HepG2 (cell line): ENCODE measurements around the gene MAJIN. TPM values are rescaled to one million over a fixed set of nuclear protein-coding genes. Genes with fewer than 3 reads are reported as not detected.

Experiments used
- GABPB1 ChIP-seq: IDR thresholded peaks from 2 replicates; pipeline ENCODE4 v1.6.1; 2016; ENCODE audit warnings: mild to moderate bottlenecking, missing genetic modification reagents, moderate library complexity, missing compliant biosample characterization
- HES4 ChIP-seq: sonication (generic); formaldehyde crosslinking; IDR thresholded peaks from 2 replicates; pipeline ENCODE4 v1.9.0; 2021; ENCODE audit warnings: mild to moderate bottlenecking, missing genetic modification reagents, borderline replicate concordance
- HOXA3 ChIP-seq: sonication (generic); formaldehyde crosslinking; IDR thresholded peaks from 2 replicates; pipeline ENCODE4 v1.5.0; 2020; ENCODE audit warnings: missing genetic modification reagents
- HOXA9 ChIP-seq: sonication (generic); formaldehyde crosslinking; IDR thresholded peaks from 2 replicates; pipeline ENCODE4 v1.8.1; 2022; ENCODE audit warnings: missing genetic modification reagents, mild to moderate bottlenecking, moderate library complexity, borderline replicate concordance
- JUN ChIP-seq: sonication (generic); formaldehyde crosslinking; IDR thresholded peaks from 2 replicates; pipeline ENCODE4 v1.4.0; 2020; ENCODE audit warnings: mild to moderate bottlenecking, missing genetic modification reagents
- MAFK ChIP-seq, 2 experiments: IDR thresholded peaks in 1 of 2; conservative IDR thresholded peaks in 1 of 2; 2 replicates each; pipeline ENCODE4 v1.6.1; 2011; ENCODE audit warnings: improper control_type of control experiment in 2 of 2, low read length in 2 of 2
- NCOA2 ChIP-seq: sonication (generic); formaldehyde crosslinking; IDR thresholded peaks from 2 replicates; pipeline ENCODE4 v1.8.0; 2022; ENCODE audit warnings: inconsistent platforms
- NR2F6 ChIP-seq, 2 experiments: IDR thresholded peaks; 2 replicates each; pipeline ENCODE4 v1.6.1; 2016; ENCODE audit warnings: antibody characterized with exemption in 1 of 2, mild to moderate bottlenecking in 1 of 2
- POLR2AphosphoS5 ChIP-seq: IDR thresholded peaks from 2 replicates; pipeline ENCODE4 v1.6.1; 2012; ENCODE audit warnings: low read depth, low read length
- SETDB1 ChIP-seq: sonication (generic); formaldehyde crosslinking; IDR thresholded peaks from 2 replicates; pipeline ENCODE4 v1.5.1; 2020; ENCODE audit warnings: missing genetic modification reagents, mild to moderate bottlenecking, borderline replicate concordance
- SOX13 ChIP-seq, 3 experiments: fragments of 450-650 bp in 1 of 3; sonication (generic) in 1 of 3; formaldehyde crosslinking in 1 of 3; IDR thresholded peaks in 2 of 3; conservative IDR thresholded peaks in 1 of 3; 2 replicates each; pipeline versions ENCODE4 v1.5.0 to v1.6.1; 2016 to 2020; ENCODE audit warnings: antibody characterized with exemption in 1 of 3, mild to moderate bottlenecking in 1 of 3, missing compliant biosample characterization in 1 of 3, missing genetic modification reagents in 1 of 3, moderate library complexity in 1 of 3
- STAT5B ChIP-seq: sonication (generic); formaldehyde crosslinking; IDR thresholded peaks from 2 replicates; pipeline ENCODE4 v1.4.0; 2020; ENCODE audit warnings: missing genetic modification reagents
- ZEB1 ChIP-seq: IDR thresholded peaks from 2 replicates; pipeline ENCODE4 v1.6.1; 2012; ENCODE audit warnings: mild to moderate bottlenecking, low read depth, inconsistent platforms; ENCODE audit not compliant: insufficient replicate concordance
- ZNF256 ChIP-seq: sonication (generic); formaldehyde crosslinking; conservative IDR thresholded peaks from 2 replicates; pipeline ENCODE4 v1.4.0; 2020; ENCODE audit warnings: missing genetic modification reagents
- polyA plus RNA-seq, 8 experiments: library from polyadenylated mRNA; depleted of rRNA in 3 of 8; stranded (reverse) in 7 of 8; unstranded in 1 of 8; fragments of >200 nt; fragmentation: Illumina TruSeq in 4 of 8; extraction: Trizol in 4 of 8; gene quantifications; 2 replicates each; pipeline versions ENCODE4 v1.2.1 to v1.2.3, GENCODE V29; 2011 to 2016; ENCODE audit warnings: low read depth in 4 of 8, missing spikeins in 1 of 8, mixed read lengths in 1 of 8; ENCODE audit not compliant: insufficient read depth in 1 of 8
- total RNA-seq, 5 experiments: library from RNA; depleted of rRNA; stranded (reverse); fragments of >200 nt; fragmentation: Illumina TruSeq; extraction: Trizol; gene quantifications; 2 replicates each; pipeline ENCODE4 v1.2.3, GENCODE V29; 2016; ENCODE audit warnings: low read depth in 1 of 5
- TF ChIP-seq, protein P1 (sequence below): sonication (generic); formaldehyde crosslinking; IDR thresholded peaks from 2 replicates; pipeline ENCODE4 v1.4.0; 2020; ENCODE audit warnings: mild to moderate bottlenecking, low read depth, missing genetic modification reagents
- TF ChIP-seq, protein P2 (sequence below): sonication (generic); formaldehyde crosslinking; IDR thresholded peaks from 2 replicates; pipeline ENCODE4 v1.4.0; 2020; ENCODE audit warnings: missing genetic modification reagents, borderline replicate concordance
- TF ChIP-seq, protein P3 (sequence below): sonication (generic); formaldehyde crosslinking; IDR thresholded peaks from 2 replicates; pipeline ENCODE4 v1.5.0; 2020; ENCODE audit warnings: mild to moderate bottlenecking, missing genetic modification reagents
- TF ChIP-seq, protein P4 (sequence below): sonication (generic); formaldehyde crosslinking; IDR thresholded peaks from 2 replicates; pipeline ENCODE4 v1.4.0; 2020; ENCODE audit warnings: missing genetic modification reagents
- TF ChIP-seq, protein P5 (sequence below): sonication (generic); formaldehyde crosslinking; IDR thresholded peaks from 2 replicates; pipeline ENCODE4 v1.5.0; 2020; ENCODE audit warnings: mild to moderate bottlenecking, missing genetic modification reagents, borderline replicate concordance

The MAJIN gene
- total and polyA plus RNA-seq, 2 of the 13 experiments (the other 11 are each of a cell fraction or from before 2014, with no cell fraction given) = not detected

DNA sequence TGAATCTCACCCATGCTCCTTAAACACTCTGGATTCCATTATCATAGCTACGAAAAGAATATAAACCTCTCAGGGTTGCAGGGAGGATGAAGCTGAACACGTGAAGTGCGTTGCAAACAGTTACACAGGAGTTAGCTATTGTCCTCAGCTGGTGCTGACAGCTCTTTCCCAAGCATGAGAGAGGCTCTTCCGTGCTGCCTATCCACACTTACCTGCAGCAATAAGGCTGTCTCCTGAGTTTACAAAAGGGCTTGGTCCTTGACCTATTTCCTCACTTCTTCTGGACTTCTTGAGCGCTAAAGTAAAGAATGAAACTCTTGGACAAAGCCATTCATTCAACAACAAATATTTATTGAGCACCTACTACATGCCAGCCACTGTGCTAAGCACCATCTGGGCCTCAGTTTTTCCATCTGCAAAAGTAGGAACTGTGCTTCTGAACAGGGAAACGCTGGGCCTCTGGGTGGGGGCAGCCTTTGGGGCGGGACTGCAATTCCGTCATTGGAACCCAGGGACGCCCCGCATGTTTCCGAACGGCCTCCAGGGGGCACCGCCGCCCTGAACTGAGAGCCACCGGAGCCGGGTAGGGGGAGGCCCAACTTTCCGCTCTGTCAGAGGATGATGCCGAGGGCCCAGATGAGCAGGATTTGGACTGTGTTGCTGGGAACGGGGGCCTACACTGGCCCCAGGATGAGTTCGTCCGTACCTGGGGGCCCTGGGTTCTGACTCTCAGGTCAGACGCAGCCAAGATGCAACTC is 41.4 kb upstream of the MAJIN start (continued):
- TF ChIP-seq, protein P1, sequence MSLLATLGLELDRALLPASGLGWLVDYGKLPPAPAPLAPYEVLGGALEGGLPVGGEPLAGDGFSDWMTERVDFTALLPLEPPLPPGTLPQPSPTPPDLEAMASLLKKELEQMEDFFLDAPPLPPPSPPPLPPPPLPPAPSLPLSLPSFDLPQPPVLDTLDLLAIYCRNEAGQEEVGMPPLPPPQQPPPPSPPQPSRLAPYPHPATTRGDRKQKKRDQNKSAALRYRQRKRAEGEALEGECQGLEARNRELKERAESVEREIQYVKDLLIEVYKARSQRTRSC = no peak
- TF ChIP-seq GABPB1 (CRISPR knock-in tag) = no peak; the same call in 1 of the 2 replicates
- TF ChIP-seq SETDB1 (CRISPR knock-in tag) = no peak
- TF ChIP-seq, protein P2, sequence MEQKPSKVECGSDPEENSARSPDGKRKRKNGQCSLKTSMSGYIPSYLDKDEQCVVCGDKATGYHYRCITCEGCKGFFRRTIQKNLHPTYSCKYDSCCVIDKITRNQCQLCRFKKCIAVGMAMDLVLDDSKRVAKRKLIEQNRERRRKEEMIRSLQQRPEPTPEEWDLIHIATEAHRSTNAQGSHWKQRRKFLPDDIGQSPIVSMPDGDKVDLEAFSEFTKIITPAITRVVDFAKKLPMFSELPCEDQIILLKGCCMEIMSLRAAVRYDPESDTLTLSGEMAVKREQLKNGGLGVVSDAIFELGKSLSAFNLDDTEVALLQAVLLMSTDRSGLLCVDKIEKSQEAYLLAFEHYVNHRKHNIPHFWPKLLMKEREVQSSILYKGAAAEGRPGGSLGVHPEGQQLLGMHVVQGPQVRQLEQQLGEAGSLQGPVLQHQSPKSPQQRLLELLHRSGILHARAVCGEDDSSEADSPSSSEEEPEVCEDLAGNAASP (CRISPR knock-in tag) = no peak
- TF ChIP-seq, protein P3, sequence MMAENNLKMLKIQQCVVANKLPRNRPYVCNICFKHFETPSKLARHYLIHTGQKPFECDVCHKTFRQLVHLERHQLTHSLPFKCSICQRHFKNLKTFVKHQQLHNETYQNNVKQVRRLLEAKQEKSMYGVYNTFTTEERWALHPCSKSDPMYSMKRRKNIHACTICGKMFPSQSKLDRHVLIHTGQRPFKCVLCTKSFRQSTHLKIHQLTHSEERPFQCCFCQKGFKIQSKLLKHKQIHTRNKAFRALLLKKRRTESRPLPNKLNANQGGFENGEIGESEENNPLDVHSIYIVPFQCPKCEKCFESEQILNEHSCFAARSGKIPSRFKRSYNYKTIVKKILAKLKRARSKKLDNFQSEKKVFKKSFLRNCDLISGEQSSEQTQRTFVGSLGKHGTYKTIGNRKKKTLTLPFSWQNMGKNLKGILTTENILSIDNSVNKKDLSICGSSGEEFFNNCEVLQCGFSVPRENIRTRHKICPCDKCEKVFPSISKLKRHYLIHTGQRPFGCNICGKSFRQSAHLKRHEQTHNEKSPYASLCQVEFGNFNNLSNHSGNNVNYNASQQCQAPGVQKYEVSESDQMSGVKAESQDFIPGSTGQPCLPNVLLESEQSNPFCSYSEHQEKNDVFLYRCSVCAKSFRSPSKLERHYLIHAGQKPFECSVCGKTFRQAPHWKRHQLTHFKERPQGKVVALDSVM (CRISPR knock-in tag) = no peak
- TF ChIP-seq HOXA9 (CRISPR knock-in tag) = no peak
- TF ChIP-seq POLR2AphosphoS5 = no peak; the same call in 1 of the 2 replicates
- TF ChIP-seq JUN (CRISPR knock-in tag) = no peak
- TF ChIP-seq STAT5B = no peak
- TF ChIP-seq ZNF256 (CRISPR knock-in tag) = no peak
- 0 out of 2 replicates have a peak, but pooled peaks have one; percentile 59 for TF ChIP-seq HES4 (CRISPR knock-in tag)
- TF ChIP-seq MAFK (conservative IDR thresholded peaks at IDR 0.05 in 1 of 2, IDR thresholded peaks at IDR 0.05 in 1 of 2; ENCODE audit: low read length in 2 of 2) = no peak
- TF ChIP-seq NCOA2 (CRISPR knock-in tag) = no peak; the same call in 1 of the 2 replicates
- peak; percentile 61; the same call in 1 of the 2 replicates for TF ChIP-seq NR2F6 (IDR thresholded peaks at IDR 0.05)
- TF ChIP-seq NR2F6 (CRISPR knock-in tag; IDR thresholded peaks at IDR 0.05) = no peak
- TF ChIP-seq, protein P4, sequence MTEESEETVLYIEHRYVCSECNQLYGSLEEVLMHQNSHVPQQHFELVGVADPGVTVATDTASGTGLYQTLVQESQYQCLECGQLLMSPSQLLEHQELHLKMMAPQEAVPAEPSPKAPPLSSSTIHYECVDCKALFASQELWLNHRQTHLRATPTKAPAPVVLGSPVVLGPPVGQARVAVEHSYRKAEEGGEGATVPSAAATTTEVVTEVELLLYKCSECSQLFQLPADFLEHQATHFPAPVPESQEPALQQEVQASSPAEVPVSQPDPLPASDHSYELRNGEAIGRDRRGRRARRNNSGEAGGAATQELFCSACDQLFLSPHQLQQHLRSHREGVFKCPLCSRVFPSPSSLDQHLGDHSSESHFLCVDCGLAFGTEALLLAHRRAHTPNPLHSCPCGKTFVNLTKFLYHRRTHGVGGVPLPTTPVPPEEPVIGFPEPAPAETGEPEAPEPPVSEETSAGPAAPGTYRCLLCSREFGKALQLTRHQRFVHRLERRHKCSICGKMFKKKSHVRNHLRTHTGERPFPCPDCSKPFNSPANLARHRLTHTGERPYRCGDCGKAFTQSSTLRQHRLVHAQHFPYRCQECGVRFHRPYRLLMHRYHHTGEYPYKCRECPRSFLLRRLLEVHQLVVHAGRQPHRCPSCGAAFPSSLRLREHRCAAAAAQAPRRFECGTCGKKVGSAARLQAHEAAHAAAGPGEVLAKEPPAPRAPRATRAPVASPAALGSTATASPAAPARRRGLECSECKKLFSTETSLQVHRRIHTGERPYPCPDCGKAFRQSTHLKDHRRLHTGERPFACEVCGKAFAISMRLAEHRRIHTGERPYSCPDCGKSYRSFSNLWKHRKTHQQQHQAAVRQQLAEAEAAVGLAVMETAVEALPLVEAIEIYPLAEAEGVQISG (CRISPR knock-in tag) = no peak
- TF ChIP-seq HOXA3 = no peak
- TF ChIP-seq, protein P5, sequence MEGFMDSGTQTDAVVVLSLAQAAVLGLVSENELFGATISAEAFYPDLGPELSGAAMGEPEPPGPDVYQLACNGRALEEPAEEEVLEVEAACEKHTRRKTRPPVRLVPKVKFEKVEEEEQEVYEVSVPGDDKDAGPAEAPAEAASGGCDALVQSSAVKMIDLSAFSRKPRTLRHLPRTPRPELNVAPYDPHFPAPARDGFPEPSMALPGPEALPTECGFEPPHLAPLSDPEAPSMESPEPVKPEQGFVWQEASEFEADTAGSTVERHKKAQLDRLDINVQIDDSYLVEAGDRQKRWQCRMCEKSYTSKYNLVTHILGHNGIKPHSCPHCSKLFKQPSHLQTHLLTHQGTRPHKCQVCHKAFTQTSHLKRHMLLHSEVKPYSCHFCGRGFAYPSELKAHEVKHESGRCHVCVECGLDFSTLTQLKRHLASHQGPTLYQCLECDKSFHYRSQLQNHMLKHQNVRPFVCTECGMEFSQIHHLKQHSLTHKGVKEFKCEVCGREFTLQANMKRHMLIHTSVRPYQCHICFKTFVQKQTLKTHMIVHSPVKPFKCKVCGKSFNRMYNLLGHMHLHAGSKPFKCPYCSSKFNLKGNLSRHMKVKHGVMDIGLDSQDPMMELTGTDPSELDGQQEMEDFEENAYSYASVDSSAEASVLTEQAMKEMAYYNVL (CRISPR knock-in tag) = no peak
- TF ChIP-seq ZEB1 = peak; percentile 59
- no peak for TF ChIP-seq SOX13 (IDR thresholded peaks at IDR 0.05)
- no peak for TF ChIP-seq SOX13 (CRISPR knock-in tag; conservative IDR thresholded peaks at IDR 0.05 in 1 of 2, IDR thresholded peaks at IDR 0.05 in 1 of 2)
